ENCODE data around the gene TM9SF4.

The TM9SF4 gene

DNA sequence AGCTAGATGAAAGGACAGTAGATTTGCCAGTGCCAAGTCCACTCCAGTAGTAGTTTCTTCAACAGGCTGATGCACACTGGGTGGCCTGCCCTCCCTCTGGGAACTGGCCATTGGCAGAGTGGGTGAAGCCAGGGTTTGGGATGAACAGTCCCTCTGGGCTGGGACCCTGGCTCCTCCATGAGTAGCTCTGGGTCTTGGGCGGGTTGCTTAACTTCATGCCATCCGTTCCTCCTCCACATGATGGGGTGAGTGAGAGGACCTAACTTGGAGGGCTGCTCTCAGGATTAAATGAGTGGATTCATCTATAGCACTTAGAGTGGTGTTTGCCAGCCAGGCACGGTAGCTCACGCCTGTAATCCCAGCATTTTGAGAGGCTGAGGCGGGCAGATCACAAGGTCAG, 50.8 kb downstream of the TM9SF4 start:
- TF ChIP-seq ZNF565 (CRISPR knock-in tag; conservative IDR thresholded peaks at IDR 0.05; ENCODE audit: low read depth) (no peak), ZFP30 (CRISPR knock-in tag; IDR thresholded peaks at IDR 0.05) (no peak), RARB (CRISPR knock-in tag; IDR thresholded peaks at IDR 0.05) (no peak), SNAI2 (CRISPR knock-in tag; IDR thresholded peaks at IDR 0.05) (no peak), ZNF70 (CRISPR knock-in tag; IDR thresholded peaks at IDR 0.05) (no peak)
- TF ChIP-seq, protein P1, sequence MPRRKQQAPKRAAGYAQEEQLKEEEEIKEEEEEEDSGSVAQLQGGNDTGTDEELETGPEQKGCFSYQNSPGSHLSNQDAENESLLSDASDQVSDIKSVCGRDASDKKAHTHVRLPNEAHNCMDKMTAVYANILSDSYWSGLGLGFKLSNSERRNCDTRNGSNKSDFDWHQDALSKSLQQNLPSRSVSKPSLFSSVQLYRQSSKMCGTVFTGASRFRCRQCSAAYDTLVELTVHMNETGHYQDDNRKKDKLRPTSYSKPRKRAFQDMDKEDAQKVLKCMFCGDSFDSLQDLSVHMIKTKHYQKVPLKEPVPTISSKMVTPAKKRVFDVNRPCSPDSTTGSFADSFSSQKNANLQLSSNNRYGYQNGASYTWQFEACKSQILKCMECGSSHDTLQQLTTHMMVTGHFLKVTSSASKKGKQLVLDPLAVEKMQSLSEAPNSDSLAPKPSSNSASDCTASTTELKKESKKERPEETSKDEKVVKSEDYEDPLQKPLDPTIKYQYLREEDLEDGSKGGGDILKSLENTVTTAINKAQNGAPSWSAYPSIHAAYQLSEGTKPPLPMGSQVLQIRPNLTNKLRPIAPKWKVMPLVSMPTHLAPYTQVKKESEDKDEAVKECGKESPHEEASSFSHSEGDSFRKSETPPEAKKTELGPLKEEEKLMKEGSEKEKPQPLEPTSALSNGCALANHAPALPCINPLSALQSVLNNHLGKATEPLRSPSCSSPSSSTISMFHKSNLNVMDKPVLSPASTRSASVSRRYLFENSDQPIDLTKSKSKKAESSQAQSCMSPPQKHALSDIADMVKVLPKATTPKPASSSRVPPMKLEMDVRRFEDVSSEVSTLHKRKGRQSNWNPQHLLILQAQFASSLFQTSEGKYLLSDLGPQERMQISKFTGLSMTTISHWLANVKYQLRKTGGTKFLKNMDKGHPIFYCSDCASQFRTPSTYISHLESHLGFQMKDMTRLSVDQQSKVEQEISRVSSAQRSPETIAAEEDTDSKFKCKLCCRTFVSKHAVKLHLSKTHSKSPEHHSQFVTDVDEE (CRISPR knock-in tag; IDR thresholded peaks at IDR 0.05): no peak
- no peak for ATAC-seq

DNA sequence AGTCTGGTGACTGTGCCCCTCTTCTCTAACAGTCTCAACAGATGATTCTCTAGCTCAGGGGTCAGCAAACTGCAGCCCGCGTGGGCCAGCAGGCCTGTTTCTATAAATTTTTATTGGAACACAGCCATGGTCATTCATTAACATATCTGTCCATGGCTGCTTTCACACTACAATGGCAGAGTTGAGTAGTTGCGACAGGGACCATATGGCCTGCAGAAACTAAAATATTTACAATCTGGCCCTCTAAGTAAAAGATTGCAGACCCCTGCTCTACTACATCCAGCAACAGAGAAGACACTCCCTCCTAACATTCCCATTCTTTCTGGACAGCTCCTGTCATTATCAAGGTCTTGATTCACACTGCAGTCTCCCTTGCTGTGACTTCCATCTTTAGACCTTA, 52.8 kb downstream of the TM9SF4 start:
- ATAC-seq: no peak
- no peak for TF ChIP-seq ZNF565 (CRISPR knock-in tag; conservative IDR thresholded peaks at IDR 0.05; ENCODE audit: low read depth)
- TF ChIP-seq ZC3H10 (CRISPR knock-in tag; IDR thresholded peaks at IDR 0.05): no peak
- TF ChIP-seq OSR1 (CRISPR knock-in tag; IDR thresholded peaks at IDR 0.05): no peak
- TF ChIP-seq, protein P1 (CRISPR knock-in tag; IDR thresholded peaks at IDR 0.05): 0 out of 2 replicates have a peak, but pooled peaks have one; percentile 13
- peak; percentile 33; the same call in 1 of the 2 replicates for TF ChIP-seq TCF4 (CRISPR knock-in tag; IDR thresholded peaks at IDR 0.05; ENCODE audit: borderline replicate concordance)
- TF ChIP-seq SNAI2 (CRISPR knock-in tag; IDR thresholded peaks at IDR 0.05): no peak
- no peak for TF ChIP-seq RARB (CRISPR knock-in tag; IDR thresholded peaks at IDR 0.05)
- TF ChIP-seq, protein P2, sequence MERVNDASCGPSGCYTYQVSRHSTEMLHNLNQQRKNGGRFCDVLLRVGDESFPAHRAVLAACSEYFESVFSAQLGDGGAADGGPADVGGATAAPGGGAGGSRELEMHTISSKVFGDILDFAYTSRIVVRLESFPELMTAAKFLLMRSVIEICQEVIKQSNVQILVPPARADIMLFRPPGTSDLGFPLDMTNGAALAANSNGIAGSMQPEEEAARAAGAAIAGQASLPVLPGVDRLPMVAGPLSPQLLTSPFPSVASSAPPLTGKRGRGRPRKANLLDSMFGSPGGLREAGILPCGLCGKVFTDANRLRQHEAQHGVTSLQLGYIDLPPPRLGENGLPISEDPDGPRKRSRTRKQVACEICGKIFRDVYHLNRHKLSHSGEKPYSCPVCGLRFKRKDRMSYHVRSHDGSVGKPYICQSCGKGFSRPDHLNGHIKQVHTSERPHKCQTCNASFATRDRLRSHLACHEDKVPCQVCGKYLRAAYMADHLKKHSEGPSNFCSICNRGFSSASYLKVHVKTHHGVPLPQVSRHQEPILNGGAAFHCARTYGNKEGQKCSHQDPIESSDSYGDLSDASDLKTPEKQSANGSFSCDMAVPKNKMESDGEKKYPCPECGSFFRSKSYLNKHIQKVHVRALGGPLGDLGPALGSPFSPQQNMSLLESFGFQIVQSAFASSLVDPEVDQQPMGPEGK (CRISPR knock-in tag; IDR thresholded peaks at IDR 0.05; ENCODE audit: borderline replicate concordance): no peak
- no peak for TF ChIP-seq GLIS3 (CRISPR knock-in tag; IDR thresholded peaks at IDR 0.05)
- TF ChIP-seq, protein P3, sequence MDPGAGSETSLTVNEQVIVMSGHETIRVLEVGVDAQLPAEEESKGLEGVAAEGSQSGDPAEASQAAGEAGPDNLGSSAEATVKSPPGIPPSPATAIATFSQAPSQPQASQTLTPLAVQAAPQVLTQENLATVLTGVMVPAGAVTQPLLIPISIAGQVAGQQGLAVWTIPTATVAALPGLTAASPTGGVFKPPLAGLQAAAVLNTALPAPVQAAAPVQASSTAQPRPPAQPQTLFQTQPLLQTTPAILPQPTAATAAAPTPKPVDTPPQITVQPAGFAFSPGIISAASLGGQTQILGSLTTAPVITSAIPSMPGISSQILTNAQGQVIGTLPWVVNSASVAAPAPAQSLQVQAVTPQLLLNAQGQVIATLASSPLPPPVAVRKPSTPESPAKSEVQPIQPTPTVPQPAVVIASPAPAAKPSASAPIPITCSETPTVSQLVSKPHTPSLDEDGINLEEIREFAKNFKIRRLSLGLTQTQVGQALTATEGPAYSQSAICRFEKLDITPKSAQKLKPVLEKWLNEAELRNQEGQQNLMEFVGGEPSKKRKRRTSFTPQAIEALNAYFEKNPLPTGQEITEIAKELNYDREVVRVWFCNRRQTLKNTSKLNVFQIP (CRISPR knock-in tag; IDR thresholded peaks at IDR 0.05; ENCODE audit: borderline replicate concordance, low read depth): no peak
- TF ChIP-seq ZFP3 (CRISPR knock-in tag; IDR thresholded peaks at IDR 0.05): no peak
- no peak for TF ChIP-seq ESRRG (CRISPR knock-in tag; IDR thresholded peaks at IDR 0.05)
- no peak for TF ChIP-seq CSDC2 (CRISPR knock-in tag; IDR thresholded peaks at IDR 0.05)
- no peak for TF ChIP-seq ZNF70 (CRISPR knock-in tag; IDR thresholded peaks at IDR 0.05)
- TF ChIP-seq, protein P4, sequence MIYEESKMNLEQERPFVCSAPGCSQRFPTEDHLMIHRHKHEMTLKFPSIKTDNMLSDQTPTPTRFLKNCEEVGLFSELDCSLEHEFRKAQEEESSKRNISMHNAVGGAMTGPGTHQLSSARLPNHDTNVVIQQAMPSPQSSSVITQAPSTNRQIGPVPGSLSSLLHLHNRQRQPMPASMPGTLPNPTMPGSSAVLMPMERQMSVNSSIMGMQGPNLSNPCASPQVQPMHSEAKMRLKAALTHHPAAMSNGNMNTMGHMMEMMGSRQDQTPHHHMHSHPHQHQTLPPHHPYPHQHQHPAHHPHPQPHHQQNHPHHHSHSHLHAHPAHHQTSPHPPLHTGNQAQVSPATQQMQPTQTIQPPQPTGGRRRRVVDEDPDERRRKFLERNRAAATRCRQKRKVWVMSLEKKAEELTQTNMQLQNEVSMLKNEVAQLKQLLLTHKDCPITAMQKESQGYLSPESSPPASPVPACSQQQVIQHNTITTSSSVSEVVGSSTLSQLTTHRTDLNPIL (CRISPR knock-in tag; IDR thresholded peaks at IDR 0.05; ENCODE audit: low read depth): no peak

DNA sequence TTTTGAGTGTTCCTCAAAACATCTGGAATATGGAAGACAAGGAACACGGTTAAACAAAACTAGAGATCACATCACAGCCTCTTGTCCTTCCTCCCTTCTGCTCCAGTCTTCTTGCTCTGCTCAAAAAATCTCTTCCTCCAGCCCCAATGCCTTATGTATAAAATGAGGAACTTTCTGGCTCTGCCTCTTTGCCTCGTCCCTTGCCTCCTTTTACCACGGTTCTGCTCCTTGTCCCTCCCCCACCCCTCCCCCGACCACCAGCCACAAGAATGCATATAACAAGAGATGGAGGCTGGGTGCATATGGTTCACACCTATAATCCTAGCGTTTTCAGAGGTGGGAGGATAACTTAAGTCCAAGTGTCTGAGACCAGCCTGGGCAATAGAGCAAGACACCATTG, 54.4 kb downstream of the TM9SF4 start:
- ATAC-seq: no peak
- TF ChIP-seq ZC3H10 (CRISPR knock-in tag; IDR thresholded peaks at IDR 0.05): no peak
- TF ChIP-seq BACH2 (CRISPR knock-in tag; IDR thresholded peaks at IDR 0.05; ENCODE audit: borderline replicate concordance): no peak
- no peak for TF ChIP-seq ZNF565 (CRISPR knock-in tag; conservative IDR thresholded peaks at IDR 0.05; ENCODE audit: low read depth)
- TF ChIP-seq SNAI2 (CRISPR knock-in tag; IDR thresholded peaks at IDR 0.05): no peak
- TF ChIP-seq, protein P3 (CRISPR knock-in tag; IDR thresholded peaks at IDR 0.05; ENCODE audit: borderline replicate concordance, low read depth): no peak
- TF ChIP-seq GLIS3 (CRISPR knock-in tag; IDR thresholded peaks at IDR 0.05): no peak
- TF ChIP-seq ZFP30 (CRISPR knock-in tag; IDR thresholded peaks at IDR 0.05): no peak
- TF ChIP-seq TOX (CRISPR knock-in tag; IDR thresholded peaks at IDR 0.05; ENCODE audit: borderline replicate concordance): no peak
- TF ChIP-seq CSDC2 (CRISPR knock-in tag; IDR thresholded peaks at IDR 0.05): no peak
- TF ChIP-seq RARB (CRISPR knock-in tag; IDR thresholded peaks at IDR 0.05): no peak
- TF ChIP-seq, protein P4 (CRISPR knock-in tag; IDR thresholded peaks at IDR 0.05; ENCODE audit: low read depth): no peak
- TF ChIP-seq ZNF8 (CRISPR knock-in tag; IDR thresholded peaks at IDR 0.05): no peak
- TF ChIP-seq ARNTL (CRISPR knock-in tag; IDR thresholded peaks at IDR 0.05; ENCODE audit: borderline replicate concordance, low read depth): no peak
- TF ChIP-seq PPARA (CRISPR knock-in tag; IDR thresholded peaks at IDR 0.05; ENCODE audit: borderline replicate concordance): no peak
- TF ChIP-seq, protein P2 (CRISPR knock-in tag; IDR thresholded peaks at IDR 0.05; ENCODE audit: borderline replicate concordance): no peak
